NCI-H748 treated with DMSO at 0.1 percent for 48 hours (cell line): Measurements from ENCODE around the gene FNBP1L.

ENCODE experiments used
- DNase-seq: peaks from one replicate; lab custom pipeline; 2025; lab: John Stamatoyannopoulos, UW

Gene FNBP1L

DNA sequence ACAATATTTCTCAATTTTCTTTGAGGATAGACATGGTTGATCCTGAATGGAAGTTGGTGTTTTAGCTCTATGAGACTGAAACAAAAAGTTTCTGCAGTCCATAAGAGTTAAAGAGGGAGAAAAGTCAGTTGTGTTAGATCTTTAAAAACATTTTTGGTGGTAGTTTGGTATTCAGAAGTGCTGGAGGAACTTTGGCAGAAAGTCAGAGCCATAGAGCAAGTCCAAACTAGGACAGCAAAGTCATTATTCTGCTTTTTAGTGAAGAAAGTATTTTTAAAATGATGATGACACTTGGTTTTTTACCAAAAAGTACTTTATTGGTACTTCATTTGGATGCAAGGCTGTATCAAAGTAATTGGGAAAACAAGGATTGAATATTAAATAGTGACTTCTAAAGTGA, 41.8 kb downstream of the FNBP1L start:
- DNase-seq: no peak

GRCh38 chr1:93490357-93490756, 42.4 kb downstream of the FNBP1L start:
- no peak for DNase-seq

- no peak for DNase-seq
Observed at GRCh38 chr1:93495911-93496310, 48.0 kb downstream of the FNBP1L start.

DNA sequence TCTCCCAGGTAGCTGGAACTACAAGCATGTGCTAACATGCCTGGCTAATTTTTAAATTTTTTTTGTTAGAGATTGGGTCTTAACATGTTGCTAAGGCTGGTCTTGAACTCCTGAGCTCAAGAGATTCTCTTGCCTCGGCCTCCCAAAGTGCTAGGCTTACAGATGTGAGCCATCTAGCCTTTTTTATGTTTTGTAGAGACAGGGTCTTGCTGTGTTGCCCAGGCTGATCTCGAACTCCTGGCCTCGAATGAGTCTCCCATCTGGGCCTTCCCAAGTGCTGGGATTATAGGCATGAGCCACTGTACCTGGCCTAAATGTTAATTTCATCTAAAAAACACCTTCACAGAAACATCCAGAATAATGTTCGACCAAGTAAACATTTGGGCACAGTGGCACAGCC, 48.6 kb downstream of the FNBP1L start:
- DNase-seq: no peak

DNA sequence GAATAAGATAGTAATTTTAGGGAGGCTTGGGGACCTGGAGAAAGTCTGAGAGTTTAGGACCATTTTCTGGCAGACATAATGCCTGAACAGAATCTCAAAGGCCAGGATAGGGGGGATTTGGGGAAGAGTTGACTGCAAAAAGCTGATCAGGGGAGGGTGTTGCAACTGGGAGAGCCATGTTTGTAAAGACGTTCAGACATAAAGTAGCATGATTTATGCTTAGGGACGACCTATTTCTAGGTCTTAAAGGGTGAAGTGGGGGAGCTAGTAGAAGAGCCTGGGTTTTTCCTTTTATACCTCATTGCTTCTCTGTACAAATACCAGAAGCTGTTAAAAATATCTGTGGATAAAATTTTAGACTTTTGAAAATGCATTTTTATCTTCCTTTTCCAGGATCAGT, 51.2 kb downstream of the FNBP1L start:
- DNase-seq: no peak

DNA sequence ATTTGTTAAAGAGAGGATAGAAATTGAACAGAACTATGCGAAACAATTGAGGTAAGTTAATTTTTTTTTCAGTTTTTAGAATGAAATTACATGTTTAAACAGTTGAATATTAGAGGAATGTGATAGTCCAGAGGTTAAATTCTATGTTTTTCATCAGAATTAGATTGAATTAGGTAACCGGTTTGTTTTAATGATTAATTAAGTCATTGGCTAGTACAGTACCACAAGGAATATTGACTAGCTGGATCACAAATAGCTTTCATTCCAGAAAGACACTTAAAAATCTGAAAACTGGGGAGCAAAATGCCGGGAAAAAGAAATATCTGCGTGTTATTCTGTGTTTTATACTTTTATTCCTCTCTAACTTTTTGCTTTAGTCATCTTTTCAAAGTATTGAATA, 51.6 kb downstream of the FNBP1L start:
- DNase-seq: no peak

DNA sequence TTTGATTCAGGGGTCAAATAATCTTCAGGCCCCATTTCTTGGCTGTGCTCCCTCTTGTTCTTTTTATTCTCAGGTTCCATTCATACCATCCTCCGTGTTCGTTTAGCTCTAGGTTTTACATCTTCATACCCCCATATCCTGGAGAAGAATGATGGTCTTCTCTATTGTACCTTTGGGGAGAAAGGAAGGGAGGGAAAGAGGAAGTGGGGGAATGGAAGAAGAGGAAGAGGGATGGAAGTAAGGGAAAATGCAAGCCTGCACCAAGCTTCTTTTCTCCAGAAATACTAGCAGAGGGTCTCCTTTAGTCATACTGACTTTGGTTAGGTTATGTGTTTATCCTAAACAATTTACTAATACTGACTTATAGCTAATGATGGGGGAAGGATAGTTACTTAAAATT, 52.4 kb downstream of the FNBP1L start:
- no peak for DNase-seq

DNA sequence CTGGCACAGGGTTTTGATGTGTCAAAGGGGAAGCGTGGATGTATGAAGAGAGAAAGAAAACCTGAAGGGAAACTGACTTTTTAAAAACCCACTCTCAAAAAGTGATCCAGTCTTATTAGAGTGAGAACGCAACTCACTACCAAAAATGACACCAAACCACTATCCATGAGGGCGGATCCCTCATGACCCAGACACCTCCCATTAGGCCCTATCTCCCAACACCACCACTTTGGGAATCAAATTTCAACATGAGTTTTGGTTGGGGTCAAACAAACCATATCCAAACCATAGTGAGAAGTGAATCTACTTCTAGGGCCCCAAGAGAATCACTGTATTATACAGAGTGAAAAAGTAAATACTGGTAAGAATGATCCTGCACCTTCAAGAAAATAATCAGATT, 53.5 kb downstream of the FNBP1L start:
- DNase-seq: no peak

- DNase-seq: no peak
Observed at GRCh38 chr1:93501829-93502369, 54.0 kb downstream of the FNBP1L start.

GRCh38 chr1:93502571-93502970, 54.7 kb downstream of the FNBP1L start:
- DNase-seq: no peak

DNA sequence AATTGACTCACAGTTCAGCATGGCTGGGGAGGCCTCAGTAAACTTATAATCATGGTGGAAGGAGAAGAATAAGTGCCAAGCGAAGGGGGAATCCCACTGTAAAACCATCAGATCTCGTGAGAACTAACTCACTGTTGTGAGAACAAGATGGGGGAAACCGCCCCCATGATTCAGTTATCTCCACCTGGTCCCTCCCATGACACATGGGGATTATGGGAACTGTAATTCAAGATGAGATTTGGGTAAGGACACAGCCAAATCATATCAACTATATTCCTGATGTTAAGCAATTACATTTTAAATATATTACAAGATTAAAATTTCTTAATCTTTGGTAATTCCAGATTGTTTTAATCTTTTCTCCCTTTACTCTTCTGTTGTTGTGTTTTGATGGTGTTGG, 55.2 kb downstream of the FNBP1L start:
- DNase-seq: no peak

DNA sequence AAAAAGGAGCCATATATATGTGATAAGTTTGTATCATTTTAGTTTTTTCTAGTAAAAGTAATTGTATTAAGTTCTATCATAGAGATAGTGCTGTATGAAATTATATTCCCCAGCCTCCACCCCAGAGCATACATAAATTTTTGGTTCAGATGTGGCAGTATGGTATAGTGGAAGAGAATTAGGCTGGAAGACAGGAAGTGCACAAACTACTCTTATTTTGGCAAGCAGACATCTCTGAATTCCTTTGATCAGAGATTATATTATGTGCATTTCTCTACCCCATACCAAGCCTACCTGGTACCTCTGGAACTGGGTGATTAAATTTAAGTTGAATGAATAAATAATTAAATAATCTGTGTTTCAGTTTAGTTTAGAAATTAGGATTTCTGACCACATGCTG, 55.9 kb downstream of the FNBP1L start:
- DNase-seq: no peak

- DNase-seq: no peak
Observed at GRCh38 chr1:93504247-93505033, 56.5 kb downstream of the FNBP1L start.

DNA sequence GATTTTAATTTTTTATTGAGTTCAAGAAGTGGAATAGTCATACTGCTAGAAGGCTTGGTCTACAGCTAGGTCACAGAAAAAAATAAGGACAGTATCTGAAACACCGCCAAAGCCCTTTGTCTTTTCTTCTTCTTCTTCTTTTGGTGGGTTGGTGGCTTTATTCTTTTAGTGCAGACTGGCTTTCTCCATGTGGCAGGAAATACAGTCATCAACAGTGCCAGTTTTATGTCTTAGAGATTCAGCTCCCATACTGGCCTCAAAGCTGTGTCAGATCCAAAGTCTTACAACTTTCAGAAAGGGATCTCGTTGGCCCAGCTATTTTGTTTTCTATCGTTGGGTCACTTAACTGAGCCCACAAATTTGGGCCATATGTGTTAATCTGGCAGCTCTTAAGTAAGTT, 58.2 kb downstream of the FNBP1L start:
- DNase-seq: no peak

DNA sequence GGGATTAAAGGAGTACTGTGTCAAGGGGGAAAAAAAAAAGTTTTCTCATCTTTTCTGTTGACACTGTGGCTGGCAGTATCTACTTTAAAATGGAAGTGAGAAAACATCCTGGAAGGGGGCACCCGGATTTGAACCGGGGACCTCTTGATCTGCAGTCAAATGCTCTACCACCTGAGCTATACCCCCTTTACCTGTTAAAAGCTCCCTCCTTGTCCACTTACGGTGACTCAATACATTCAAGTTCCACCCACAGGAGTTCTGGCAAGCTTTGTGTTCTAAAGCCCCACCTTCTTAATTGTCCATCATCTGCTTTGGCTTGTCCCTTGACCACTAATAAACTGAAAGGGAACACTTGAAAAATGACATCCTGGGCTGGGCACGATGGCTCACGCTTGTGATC, 68.2 kb downstream of the FNBP1L start:
- no peak for DNase-seq

DNA sequence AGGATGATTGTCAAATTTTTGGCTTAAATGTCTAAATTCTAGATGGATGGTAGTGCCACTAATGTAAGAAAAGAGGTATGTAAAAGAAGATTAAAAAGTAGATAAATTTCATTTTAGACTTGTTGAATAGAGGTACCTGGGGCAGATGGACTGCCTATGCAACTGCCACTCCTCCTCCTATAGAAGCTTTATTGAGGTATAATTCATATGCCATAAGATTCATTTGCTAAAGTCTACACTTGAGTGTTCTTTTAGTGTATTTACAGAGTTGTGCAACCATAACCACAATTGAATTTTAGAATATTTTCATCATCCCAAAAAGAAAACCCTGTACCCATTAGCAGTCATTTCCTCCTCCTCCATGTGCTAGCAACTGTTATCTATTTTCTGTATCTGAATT, 70.6 kb downstream of the FNBP1L start:
- no peak for DNase-seq

- no peak for DNase-seq
Observed at GRCh38 chr1:93519199-93519829, 71.4 kb downstream of the FNBP1L start.

- DNase-seq: no peak
Observed at GRCh38 chr1:93521618-93522017, 73.7 kb downstream of the FNBP1L start.

DNA sequence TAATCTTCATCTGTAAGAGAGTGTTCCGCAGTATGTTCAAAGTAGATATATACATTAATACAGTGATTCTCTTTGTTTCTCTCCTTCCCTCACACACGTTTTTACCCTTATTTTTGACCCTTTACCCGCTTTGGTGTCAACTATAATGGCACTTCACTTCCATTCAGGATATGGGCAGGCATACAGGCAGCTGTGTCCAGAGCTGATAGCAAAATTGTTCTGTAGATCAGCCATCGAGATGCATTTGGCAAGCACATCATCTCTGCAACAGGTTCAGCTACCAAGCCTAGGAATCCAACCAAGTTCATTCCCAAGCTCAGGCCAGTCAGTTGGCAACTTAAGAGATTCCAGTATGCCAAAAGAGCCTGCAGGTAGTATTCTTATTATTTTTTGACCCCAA, 74.8 kb downstream of the FNBP1L start:
- DNase-seq: no peak

DNA sequence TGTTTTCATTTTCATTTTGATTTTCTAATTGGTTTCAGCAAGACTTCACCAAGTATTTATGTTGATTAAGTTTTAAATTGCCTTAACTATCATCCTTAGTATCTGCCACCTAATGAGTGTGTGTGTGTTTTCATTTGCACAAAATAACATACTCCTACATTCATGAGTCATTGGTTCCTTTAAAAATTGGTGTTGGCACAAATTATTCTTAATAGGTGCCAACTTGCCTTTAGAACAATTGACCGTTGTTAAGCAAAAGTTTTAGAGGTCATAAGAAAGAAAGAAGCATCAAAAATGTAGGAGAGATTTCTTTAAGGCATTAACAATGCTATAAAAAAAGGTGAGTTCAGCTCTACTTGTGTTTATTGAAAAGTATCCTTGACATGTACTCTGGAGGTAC, 77.5 kb downstream of the FNBP1L start:
- DNase-seq: no peak

DNA sequence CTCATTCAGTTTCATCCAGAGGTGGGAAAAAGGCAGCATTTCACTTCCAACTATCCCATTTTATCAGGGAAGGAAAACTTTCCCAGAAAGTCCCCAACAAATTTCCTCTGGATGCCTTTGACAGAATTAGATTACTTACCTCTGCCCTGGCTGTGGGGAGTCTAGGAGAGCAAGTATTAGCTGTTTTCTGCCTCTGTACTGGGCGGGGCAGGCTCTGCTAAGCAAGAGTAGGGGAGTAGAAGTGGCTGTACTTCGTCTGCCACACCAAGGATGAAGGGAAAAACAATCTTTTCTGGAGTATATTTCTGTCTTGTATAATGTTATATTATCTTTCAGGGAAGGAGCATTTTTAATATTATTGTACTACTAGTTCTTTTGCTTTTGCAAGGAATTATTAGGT, 78.5 kb downstream of the FNBP1L start:
- no peak for DNase-seq

DNA sequence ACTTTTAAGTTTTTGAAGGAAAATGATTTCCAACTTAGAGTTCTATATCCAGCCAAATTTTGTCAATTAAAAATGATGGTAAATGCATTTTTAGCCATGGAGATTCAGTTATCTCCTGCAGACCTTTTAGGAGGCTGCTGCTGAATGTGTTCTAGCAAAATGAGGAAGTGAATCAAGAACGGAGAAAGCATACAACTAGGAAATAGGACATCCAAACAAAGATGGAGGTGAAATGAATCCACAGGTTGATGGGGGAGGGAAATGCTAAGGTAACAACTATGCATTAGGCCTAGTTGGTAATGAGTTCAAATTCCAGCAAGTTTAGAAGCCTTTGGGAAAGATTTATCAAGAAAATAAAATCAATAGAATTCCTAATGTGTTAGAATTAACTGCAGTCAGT, 80.5 kb downstream of the FNBP1L start:
- DNase-seq: no peak

DNA sequence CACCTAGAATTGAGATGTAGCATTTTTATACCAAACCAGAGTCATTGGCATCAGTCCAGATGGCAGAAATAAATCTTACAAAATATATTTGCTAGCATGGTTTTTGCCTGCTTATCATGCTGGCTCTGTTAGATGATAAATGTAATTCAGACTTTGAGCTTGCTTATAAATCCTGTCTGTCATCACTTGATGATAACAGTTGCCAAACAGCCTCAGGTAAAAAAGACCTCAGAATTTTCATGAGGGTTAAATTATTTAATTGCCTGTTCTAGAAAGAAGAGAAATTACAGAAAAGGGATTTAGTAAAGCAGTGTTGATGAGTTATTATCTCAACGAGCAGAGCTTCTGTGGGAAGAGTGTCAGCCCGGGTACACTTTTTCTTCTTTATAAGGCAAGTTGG, 83.3 kb downstream of the FNBP1L start:
- DNase-seq: no peak
